ENCODE data around the gene ZNF672.
"Not testable (repeated sequence)": the region's sequence is repeated elsewhere in the genome, so short reads cannot be mapped to it uniquely, and the experiment has no call there.

Gene ZNF672

DNA sequence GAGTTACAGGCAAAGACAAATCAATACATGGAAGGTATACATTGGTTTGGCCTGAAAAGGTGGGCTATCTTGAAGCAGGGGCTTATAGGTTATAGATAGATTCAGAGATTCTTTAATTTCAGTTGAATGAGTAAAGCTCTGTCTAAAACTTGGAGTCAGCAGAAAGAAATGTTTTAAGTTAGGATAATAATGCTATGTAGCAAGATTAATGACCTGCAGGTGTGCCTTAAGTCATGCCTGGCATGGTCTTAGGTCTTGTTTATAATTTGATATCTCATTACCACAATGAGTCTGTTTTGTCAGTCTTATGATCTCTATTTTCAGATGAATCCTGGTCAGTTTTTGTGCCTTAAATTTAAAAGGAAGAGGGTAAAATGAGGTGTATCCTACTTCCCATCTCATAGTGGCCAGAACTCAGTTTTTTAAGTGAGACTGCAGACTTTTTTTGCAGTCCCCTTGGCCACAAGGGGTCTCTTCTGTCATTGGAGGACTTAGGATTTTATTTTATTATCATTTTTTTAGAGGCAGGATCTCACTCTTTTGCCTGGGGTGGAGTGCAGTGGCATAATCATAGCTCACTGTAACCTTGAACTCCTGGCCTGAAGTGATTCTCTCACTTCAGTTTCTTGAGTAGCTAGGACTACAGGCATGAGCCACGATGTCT, 46.7 kb downstream of the ZNF672 start:
- in situ Hi-C loops (cut with MboI; ENCODE audit: low sequenced_read_pairs) = no loop called here

DNA sequence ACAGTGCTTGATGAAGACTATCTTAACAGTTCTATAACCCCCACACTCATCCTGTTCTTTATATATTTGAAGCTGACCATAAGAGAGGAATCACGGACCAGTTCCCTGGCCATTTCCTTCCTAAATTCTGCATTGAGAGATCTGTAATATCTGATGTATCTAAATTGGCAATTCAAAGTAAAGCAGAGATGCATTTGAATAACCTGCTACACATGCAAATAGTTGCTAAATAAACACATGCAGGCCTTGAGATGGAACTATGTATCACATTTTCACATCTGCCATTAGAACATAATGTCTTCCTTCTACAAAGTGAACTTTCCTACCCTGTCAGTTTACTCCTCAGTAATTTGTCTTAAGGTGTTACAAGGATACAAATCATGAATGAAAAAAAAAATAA, 47.6 kb downstream of the ZNF672 start:
- in situ Hi-C loops (cut with MboI; ENCODE audit: low sequenced_read_pairs) = no loop called here

DNA sequence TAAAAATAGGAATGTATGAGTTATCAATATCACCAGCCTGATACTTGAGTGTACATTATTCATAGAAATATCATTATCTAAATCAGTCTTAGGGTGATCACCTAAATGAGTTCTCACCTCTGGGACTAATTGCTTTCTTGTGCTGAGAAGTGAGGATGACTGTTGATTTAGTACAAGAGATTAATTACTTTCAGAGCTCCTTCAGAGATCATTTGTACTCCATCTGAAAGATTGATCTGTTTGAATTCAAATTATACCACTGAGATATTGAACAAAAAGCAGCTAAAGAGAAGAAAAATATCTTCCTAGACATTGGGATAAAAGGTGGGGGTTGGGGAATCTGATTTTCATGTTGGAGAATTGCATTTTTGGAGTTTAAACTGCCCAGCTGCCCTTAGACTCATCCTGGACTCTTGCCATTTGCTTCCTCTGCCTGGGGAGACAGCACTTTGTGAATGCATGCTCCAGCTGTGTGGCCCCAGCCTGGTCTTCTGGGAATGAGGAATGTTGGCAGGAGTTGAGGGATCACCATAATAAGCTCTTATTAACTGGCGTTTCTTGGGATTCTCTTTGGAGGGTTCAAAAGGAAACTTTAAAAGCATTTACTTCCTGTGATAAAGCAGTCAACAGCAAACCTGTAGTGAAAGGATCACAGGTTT, 48.3 kb downstream of the ZNF672 start:
- in situ Hi-C loops (cut with MboI; ENCODE audit: low sequenced_read_pairs) = no loop called here

DNA sequence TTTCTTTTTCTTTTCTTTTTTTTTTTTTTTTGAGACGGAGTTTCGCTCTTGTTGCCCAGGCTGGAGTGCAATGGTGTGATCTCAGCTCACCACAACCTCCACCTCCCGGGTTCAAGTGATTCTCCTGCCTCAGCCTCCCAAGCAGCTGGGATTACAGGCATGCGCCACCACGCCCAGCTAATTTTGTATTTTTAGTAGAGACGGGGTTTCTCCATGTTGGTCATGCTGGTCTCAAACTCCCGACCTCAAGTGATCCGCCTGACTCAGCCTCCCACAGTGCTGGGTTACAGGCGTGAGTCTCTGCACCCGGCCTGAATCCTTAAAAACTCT, 51.9 kb downstream of the ZNF672 start:
- in situ Hi-C loops (cut with MboI; ENCODE audit: low sequenced_read_pairs) = not testable (repeated sequence)

DNA sequence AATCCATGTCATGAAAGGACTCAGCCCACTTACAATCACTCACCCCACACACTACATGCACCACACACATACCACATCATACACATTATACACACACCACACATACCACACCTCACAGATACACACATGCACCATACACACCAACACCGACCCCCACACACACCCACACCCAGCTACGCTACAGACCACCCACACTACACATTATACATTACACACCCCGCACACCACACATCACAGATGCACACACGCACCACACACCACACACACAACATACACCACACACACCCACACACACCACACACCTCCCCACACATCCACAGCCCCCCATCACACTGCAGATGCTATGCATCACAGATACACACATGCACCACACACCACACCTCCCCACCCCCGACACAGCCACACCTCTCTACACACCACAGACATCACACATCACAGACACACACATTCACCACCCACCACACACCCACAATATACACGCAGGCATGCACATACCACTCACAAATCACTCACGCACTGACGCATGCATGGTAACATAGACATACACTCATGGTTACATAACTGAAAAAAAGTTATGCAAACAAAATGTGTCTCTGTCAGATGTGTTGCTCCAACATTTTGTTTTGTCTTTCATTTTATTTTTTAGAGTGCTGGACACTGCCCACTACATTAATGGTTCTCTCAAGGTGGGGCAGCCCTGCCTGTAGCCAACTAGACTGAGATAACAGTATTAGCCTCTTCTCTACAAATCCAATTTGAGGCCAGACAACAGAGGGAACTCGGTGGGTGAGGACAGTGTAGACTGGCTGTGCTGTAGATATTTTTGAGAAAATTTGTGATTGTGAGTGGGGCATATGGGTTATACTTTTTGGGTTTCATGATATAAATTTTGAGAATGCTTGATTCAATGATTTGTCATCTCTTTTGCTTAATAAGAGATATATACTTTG, 52.8 kb downstream of the ZNF672 start:
- in situ Hi-C loops (cut with MboI; ENCODE audit: low sequenced_read_pairs) = no loop called here

- in situ Hi-C loops (cut with MboI; ENCODE audit: low sequenced_read_pairs) = no loop called here
Measured at GRCh38 chr1:248891758-248892157, 53.7 kb downstream of the ZNF672 start.

GRCh38 chr1:248892590-248892989, 54.6 kb downstream of the ZNF672 start:
- in situ Hi-C loops (cut with MboI; ENCODE audit: low sequenced_read_pairs) = no loop called here

DNA sequence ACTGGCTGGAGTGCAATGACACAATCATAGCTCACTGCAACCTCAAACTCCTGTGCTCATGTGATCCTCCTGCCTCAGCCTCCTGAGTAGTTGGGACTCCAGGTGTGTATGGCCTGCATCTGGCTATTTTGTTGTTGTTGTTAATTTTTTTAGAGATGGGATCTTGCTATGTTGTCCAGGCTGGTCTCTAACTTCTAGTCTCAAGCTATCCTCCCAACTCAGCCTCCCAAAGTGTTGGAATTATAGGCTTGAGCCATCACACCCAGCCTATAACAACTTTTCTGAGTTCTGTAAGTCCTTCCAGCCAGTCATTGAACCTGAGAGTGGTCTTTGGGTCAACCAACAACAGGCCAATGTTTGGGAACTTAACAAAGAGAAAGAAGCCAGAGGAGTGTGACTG, 56.8 kb downstream of the ZNF672 start:
- in situ Hi-C loops (cut with MboI; ENCODE audit: low sequenced_read_pairs) = no loop called here

DNA sequence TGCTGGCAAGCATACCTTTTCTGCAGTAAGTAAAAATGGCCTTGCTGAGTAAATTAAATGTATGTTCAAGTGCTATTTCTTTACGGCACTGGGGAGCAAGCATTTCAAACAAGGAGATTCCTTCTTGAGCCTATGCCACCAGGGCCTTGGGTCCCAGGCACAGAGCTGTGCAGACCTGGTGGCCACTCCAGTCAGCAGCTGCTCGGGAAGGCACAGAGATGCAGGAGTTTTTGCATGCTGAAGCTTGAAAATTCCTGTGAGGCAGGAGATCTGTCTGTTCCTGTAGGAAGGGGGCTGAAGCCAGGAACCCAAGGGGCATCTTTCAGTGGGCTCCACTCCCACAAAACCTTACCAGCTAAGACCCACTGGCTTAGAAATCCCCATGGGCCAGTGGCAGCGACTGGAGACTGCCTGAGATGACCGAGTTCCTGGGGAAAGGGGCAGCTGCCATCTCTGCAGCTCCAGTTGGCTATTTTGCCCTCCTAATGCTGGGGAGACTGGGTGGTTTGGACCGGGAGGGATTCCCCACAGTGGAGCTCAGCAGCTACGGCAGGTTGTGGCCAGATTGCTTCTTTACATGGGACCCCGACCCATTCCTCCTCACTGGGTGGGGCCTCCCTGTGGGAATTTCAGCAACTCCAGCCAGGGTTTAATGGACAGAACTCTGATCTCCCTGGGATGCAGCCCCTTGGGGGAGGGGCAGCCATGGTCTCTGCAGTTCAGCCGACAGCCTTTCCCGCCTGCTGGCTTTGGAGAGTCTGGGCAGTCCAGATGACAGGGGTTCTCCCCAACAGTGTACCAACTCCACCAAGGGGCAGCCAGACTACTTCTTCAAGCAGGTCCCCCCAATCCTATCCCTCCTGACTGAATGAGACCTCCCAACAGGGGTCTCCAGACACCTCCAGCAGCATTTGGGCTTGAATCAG, 59.7 kb downstream of the ZNF672 start:
- in situ Hi-C loops (cut with MboI; ENCODE audit: low sequenced_read_pairs) = no loop called here
